A204.1 (cell line): ENCODE data around the gene M1AP.

Experiments used
- FAIRE-seq: peaks from 2 replicates; lab custom pipeline; 2012; peaks lifted over from hg19 to GRCh38; lab: Jason Lieb, UNC

Gene M1AP

GRCh38 chr2:74524005-74524404 is 124.1 kb downstream of the M1AP start:
- FAIRE-seq: no peak

GRCh38 chr2:74522516-74522915 is 125.6 kb downstream of the M1AP start:
- FAIRE-seq: no peak

GRCh38 chr2:74516650-74517049 is 131.5 kb downstream of the M1AP start:
- FAIRE-seq: no peak

- no peak for FAIRE-seq
Observed at GRCh38 chr2:74515981-74516633, 132.0 kb downstream of the M1AP start.

- FAIRE-seq: no peak
Observed at GRCh38 chr2:74515271-74515980, 132.7 kb downstream of the M1AP start.

- FAIRE-seq: no peak
Observed at GRCh38 chr2:74514368-74515270, 133.5 kb downstream of the M1AP start, which contains the start of gene TLX2. TLX2 (plus strand) TSS chr2:74514450; CDS start chr2:74514807, 357 bp downstream.

- no peak for FAIRE-seq
Observed at GRCh38 chr2:74513605-74514367, 134.3 kb downstream of the M1AP start.

- no peak for FAIRE-seq
Observed at GRCh38 chr2:74512744-74513604, 135.2 kb downstream of the M1AP start.

GRCh38 chr2:74511104-74511989 is 136.8 kb downstream of the M1AP start:
- FAIRE-seq: no peak

- FAIRE-seq: no peak
Observed at GRCh38 chr2:74510272-74510671, 137.9 kb downstream of the M1AP start.

GRCh38 chr2:74507926-74508520 is 140.1 kb downstream of the M1AP start:
- FAIRE-seq: no peak
